ENCODE data around the gene SLC1A1. TPM values are rescaled to one million over a fixed set of nuclear protein-coding genes. Genes with fewer than 3 reads are reported as not detected.
A peak's percentile ranks its signal among the peaks of the same experiment; 100 is the strongest.

The SLC1A1 gene
- total RNA-seq, 4 donors from 2014 or later: 1.1 to 2.3 (median 1.8) TPM

DNA sequence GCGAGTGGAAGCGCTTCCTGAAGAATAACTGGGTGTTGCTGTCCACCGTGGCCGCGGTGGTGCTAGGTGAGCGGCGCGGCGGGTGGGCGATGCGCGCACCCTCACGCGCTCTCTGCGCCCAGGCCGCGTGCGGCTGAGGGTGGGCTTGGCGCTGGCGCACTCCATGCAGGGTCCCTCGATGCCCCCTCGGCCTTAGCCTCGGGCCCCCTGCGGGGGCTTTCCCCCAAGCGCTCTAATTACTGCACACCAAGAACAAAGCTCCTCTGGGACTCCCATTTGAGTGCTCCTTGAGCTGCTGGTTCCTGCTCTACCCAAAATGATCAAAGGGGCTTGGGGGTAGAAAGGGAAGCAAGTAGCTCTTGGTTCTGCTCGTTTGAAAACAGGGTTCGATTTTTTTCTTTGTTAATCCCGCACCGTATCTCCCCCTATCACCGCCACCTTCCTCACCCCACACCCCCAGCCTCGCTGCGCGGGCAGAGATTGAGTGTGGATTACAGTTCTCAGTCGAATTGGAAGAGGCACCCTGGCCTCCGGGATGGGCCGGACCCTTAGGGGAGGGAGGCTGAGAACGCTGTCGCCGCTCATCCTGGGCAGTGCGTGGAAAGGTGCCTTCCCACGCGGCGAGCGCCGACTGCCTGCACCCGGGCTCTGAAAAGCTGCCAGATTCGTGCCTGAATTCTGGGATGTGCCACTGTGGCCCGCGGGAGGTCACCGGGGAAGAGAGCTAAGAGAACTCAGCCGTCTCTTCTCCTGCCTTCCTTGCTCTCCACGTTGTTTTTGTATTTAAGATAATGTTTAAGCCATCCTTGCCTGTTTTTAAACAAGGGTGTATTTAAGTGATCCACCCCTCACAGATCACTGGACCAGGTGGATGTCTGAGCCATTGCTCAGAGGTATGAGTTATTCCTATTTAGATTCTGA is 697 bp downstream of the SLC1A1 start:
- WGBS, 2 donors (ENCODE audit: low coverage in 1 of 2): 0 to 3% methylated on average over 1 to 14 of the region's 52 CpGs
- H3K9me3 ChIP-seq: no peaks in the 10 kb centered on the region
- H3K27me3 ChIP-seq: no peaks in the 10 kb centered on the region
- H3K4me1 ChIP-seq: peaks cover 0 to 28% (median 7%) of the 10 kb centered on the region in 3 donors
- H3K36me3 ChIP-seq: no peaks in the 10 kb centered on the region
- peak; percentile 5 for ATAC-seq
- H3K4me3 ChIP-seq: peak overlapping the region; percentile 69 to 87
- TF ChIP-seq POLR2A (IDR thresholded peaks at IDR 0.05) (no peak), EP300 (IDR thresholded peaks at IDR 0.05) (no peak), POLR2AphosphoS5 (IDR thresholded peaks at IDR 0.05) (no peak)
- TF ChIP-seq, protein P1, sequence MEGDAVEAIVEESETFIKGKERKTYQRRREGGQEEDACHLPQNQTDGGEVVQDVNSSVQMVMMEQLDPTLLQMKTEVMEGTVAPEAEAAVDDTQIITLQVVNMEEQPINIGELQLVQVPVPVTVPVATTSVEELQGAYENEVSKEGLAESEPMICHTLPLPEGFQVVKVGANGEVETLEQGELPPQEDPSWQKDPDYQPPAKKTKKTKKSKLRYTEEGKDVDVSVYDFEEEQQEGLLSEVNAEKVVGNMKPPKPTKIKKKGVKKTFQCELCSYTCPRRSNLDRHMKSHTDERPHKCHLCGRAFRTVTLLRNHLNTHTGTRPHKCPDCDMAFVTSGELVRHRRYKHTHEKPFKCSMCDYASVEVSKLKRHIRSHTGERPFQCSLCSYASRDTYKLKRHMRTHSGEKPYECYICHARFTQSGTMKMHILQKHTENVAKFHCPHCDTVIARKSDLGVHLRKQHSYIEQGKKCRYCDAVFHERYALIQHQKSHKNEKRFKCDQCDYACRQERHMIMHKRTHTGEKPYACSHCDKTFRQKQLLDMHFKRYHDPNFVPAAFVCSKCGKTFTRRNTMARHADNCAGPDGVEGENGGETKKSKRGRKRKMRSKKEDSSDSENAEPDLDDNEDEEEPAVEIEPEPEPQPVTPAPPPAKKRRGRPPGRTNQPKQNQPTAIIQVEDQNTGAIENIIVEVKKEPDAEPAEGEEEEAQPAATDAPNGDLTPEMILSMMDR (IDR thresholded peaks at IDR 0.05): no peak
- H3K27ac ChIP-seq: peak overlapping the region; percentile 21 to 84 (median 82)

DNA sequence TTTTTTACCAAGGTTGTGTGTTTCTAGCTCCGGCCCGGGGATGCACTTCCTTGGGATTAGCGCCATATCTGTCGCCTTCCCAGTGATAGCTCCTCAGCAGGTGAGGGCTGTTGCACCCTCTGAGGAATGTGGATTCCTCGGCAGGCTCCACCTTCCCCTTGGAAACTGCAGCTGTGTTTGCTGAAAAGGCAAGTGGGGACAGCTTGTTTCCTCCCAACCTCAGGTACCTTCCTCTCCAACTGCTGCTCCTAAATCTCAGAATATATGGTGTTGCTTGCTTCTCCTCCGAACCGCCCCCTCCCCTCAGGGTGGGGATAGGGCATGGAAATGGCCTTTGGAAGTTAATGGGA is 1.3 kb downstream of the SLC1A1 start:
- ATAC-seq: no peak
- no peaks in the 10 kb centered on the region for H3K27me3 ChIP-seq
- no peak overlapping the region for H3K27ac ChIP-seq
- H3K4me3 ChIP-seq: peak overlapping the region in 1 of 2 donors; percentile 87
- no peaks in the 10 kb centered on the region for H3K36me3 ChIP-seq
- H3K9me3 ChIP-seq: no peaks in the 10 kb centered on the region
- H3K4me1 ChIP-seq: peaks cover 0 to 28% (median 7%) of the 10 kb centered on the region in 3 donors
- TF ChIP-seq EP300 (IDR thresholded peaks at IDR 0.05) (no peak), POLR2AphosphoS5 (IDR thresholded peaks at IDR 0.05) (no peak), POLR2A (IDR thresholded peaks at IDR 0.05) (no peak)
- TF ChIP-seq, protein P1 (IDR thresholded peaks at IDR 0.05): no peak
- WGBS, 2 donors (ENCODE audit: low coverage in 1 of 2): 30 to 40% methylated on average over 1 to 7 of the region's 7 CpGs

DNA sequence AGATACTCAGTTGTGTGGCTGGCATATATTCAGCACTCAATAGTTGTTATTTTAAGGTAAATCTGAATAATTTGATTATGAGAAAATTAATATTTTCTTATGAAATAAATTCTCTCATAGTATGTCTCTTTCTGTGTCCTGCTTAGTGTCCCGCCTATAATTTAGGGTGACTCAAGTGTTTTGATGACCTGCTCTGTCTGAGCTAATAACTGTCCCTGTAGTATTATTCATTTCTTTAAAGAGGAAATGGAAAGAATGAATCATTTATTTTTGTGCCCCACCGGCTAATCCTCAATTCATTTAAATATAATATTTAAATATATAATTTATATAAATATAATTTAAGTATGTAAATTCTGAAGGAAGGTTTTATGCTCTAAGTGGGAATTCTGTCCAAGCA is 4.1 kb downstream of the SLC1A1 start:
- no peak for ATAC-seq
- Histone ChIP-seq H3K27ac (no peak overlapping the region), H3K27me3 (no peaks in the 10 kb centered on the region), H3K4me3 (no peak overlapping the region), H3K9me3 (no peaks in the 10 kb centered on the region), H3K36me3 (no peaks in the 10 kb centered on the region), H3K4me1 (peaks cover 0 to 21% (median 7%) of the 10 kb centered on the region in 3 donors)
- 48 to 61% methylated on average over 2 of the region's 2 CpGs for WGBS, 2 donors (ENCODE audit: low coverage in 1 of 2)
- TF ChIP-seq EP300 (IDR thresholded peaks at IDR 0.05) (no peak), POLR2A (IDR thresholded peaks at IDR 0.05) (no peak), POLR2AphosphoS5 (IDR thresholded peaks at IDR 0.05) (no peak)
- TF ChIP-seq, protein P1 (IDR thresholded peaks at IDR 0.05): no peak

DNA sequence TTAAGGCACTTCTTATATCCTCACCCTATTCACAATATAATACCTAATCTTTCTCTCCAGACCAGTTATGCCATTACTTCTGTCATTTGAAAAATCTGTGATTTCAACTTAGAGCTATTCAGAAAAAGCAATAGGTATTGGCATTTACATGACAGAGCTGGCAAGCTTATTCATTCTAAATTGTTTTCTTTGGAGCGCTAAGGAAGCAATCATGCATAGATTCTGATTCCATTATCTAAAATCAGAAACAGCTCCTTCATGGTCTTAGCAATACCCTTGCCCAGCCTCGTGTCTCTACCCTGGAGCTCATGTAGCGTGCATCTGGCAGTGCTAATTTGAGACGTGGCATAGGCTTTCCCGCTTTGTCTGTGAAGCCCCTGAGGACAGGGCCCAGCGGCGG is 4.5 kb downstream of the SLC1A1 start:
- H3K36me3 ChIP-seq: no peaks in the 10 kb centered on the region
- peaks cover 0 to 17% (median 7%) of the 10 kb centered on the region in 3 donors for H3K4me1 ChIP-seq
- H3K9me3 ChIP-seq: no peaks in the 10 kb centered on the region
- no peak overlapping the region for H3K27ac ChIP-seq
- H3K27me3 ChIP-seq: no peaks in the 10 kb centered on the region
- no peak overlapping the region for H3K4me3 ChIP-seq
- WGBS, 2 donors (ENCODE audit: low coverage in 1 of 2): 93 to 100% methylated on average over 2 to 7 of the region's 7 CpGs
- TF ChIP-seq POLR2A (IDR thresholded peaks at IDR 0.05) (no peak), POLR2AphosphoS5 (IDR thresholded peaks at IDR 0.05) (no peak), EP300 (IDR thresholded peaks at IDR 0.05) (no peak)
- TF ChIP-seq, protein P1 (IDR thresholded peaks at IDR 0.05): no peak
- ATAC-seq: no peak

DNA sequence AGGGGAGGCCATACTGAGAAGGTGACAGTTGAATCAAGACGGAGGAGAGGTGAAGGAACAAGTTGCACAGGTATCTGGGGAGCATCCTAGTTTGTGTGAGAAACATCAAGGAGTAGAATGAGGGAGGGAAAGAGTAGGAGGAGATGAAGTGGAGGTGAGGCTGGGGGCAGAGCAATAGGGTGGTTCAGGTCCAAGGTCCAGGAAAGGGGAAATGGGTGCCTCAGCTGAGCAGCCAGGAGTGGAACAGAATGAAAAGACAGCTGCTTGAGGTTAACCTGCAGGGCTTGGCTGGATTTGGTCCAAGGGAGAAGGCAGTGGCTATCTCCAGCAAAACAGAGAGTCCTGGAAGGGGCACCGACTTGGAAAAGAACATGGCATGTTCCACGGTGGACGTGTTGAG is 5.3 kb downstream of the SLC1A1 start:
- WGBS, 2 donors (ENCODE audit: low coverage in 1 of 2): 81 to 84% methylated on average over 4 of the region's 4 CpGs
- no peaks in the 10 kb centered on the region for H3K36me3 ChIP-seq
- no peaks in the 10 kb centered on the region for H3K9me3 ChIP-seq
- no peak for ATAC-seq
- H3K4me3 ChIP-seq: no peak overlapping the region
- TF ChIP-seq EP300 (IDR thresholded peaks at IDR 0.05) (no peak), POLR2A (IDR thresholded peaks at IDR 0.05) (no peak)
- TF ChIP-seq, protein P1 (IDR thresholded peaks at IDR 0.05): no peak
- no peaks in the 10 kb centered on the region for H3K27me3 ChIP-seq
- H3K4me1 ChIP-seq: peaks cover 0 to 14% (median 7%) of the 10 kb centered on the region in 3 donors
- H3K27ac ChIP-seq: no peak overlapping the region

Data from gastroesophageal sphincter (tissue), 4 donors.